Ramos (cell line): ENCODE results near the gene MUC4.

Experiments
- in situ Hi-C: fragments of 300-500 bp; cut with MboI; formaldehyde crosslinking; loops from one replicate; pipeline ENCODE4 v1.14.3; 2022; ENCODE audit warnings: low sequenced_read_pairs; ENCODE audit not compliant: unreplicated experiment

Gene MUC4

GRCh38 chr3:195838714-195839113, 27.0 kb upstream of the MUC4 start:
- in situ Hi-C loops: loop anchor here (25.0 kb wide), 1 partner anchor 201 kb away; no protein-coding TSS in a partner anchor

DNA sequence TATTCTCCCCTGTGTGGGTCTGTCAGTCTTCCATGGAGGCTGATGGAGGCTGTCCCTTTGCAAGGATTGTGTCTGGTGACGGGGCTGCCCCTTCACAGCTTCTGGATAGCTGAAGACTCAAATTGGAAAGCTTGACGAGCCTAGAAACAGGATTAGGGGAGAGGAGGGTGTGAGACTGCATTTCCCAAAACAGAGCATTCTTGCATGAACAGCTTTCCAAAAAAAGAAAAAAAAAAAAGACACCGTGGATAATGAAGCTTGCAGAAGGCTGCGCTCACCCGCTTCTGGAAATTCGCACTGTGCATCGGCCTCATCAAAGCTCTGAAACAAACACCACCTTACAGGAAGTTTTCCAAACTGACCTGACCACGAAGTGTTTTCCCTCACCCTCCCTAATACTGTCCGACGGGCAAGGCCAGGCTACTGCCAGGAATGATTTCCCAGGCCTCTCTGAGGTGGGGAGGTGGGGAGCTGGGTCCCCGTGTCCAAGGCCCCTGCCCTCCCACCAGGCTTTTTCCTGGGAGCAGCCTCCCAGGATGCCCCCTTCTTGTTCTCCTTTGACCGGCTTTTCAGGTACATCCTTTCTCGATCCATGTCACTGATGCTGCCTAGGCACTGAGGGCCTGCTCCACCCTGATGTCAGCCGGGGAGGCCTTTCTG, 24.9 kb upstream of the MUC4 start:
- in situ Hi-C loops: loop anchor here (25.0 kb wide), 1 partner anchor 199 kb away; no protein-coding TSS in a partner anchor

DNA sequence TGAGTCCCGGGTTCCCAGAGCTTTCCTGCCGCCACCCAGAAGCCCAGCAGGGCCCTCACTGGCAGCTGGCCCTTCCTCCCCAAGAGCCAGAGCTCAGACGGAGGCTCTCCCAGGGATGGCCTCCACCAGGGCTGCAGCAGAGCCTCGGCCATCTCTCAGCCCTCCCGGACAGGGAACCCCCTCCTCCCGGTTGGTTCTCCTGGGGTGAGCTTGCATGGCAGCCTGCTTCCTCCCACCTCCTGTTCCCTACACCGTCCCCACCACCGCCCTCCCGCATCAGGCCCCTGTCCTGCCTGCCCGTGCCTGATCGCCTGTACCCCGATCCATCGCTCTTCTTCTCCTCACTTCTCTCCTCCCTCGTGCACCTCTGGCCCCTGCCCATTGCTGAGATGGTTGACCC, 24.1 kb upstream of the MUC4 start:
- in situ Hi-C loops: loop anchor here (25.0 kb wide), 1 partner anchor 198 kb away; no protein-coding TSS in a partner anchor

DNA sequence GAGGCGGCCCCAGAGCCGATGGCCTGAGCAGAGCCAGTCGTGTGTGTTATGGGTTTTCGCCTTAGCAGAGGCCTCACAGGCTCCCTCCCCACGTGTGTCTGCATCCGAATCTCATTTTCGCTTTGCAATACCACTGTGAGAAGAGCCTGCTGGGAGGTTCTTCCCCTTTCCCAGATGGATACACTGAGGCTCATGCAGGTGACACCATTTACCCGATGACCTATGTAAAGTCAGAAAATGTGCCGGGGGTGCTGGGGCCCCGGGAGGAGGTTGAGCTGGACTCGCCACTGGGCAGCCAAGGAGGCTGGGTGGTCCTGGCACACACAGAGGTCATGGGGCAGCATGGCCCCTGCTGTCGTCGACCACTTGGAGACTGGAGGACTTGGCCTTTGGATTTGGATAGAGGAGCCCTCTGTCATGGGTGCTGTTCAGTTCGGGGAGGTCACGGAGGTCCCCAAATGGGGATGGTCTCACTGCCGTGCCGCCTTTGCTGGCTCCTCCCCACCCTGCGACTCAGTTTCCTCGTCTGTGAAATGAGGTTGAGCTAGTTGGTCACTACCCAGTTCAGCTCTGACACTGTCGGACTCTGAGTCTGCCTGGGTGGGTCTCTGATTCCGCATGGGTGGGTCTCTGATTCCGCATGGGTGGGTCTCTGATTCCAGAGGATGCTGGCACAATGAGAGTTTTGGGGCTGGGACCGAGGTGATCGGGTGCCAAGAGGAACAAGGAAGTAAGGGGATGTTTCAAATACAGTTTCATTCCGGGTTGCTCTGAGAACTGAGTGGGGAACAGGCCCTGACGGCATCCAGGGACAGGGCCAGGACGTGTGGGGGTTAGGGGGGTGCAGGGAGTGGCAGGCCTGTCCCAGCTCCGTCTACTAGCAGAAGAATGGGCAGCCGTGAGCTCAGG, 23.2 kb upstream of the MUC4 start:
- in situ Hi-C loops: loop anchor here (25.0 kb wide), 1 partner anchor 198 kb away; no protein-coding TSS in a partner anchor

DNA sequence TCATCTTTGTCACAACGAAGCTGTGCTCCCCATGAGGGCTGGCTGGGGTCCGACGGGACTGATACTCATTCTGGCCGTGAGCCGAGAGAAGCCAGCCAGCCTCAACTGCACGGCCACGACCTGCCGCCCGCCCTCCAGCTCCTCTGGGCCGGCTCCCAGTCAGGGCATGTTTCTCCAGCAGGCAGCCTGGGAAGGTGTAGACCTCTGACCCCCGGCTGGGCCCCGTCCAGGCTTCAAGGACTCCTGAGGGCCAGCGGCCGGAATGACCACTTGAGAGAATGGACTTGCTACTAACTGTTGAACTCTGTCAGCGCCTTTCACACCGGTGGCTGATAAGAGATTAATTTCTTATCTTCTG, 18.1 kb upstream of the MUC4 start:
- in situ Hi-C loops: loop anchor here (25.0 kb wide), 1 partner anchor 193 kb away; no protein-coding TSS in a partner anchor

GRCh38 chr3:195828762-195829161, 17.0 kb upstream of the MUC4 start:
- in situ Hi-C loops: loop anchor here (25.0 kb wide), 1 partner anchor 191 kb away; no protein-coding TSS in a partner anchor

GRCh38 chr3:195825857-195826804, 14.4 kb upstream of the MUC4 start:
- in situ Hi-C loops: loop anchor here (25.0 kb wide), 1 partner anchor 189 kb away; no protein-coding TSS in a partner anchor

DNA sequence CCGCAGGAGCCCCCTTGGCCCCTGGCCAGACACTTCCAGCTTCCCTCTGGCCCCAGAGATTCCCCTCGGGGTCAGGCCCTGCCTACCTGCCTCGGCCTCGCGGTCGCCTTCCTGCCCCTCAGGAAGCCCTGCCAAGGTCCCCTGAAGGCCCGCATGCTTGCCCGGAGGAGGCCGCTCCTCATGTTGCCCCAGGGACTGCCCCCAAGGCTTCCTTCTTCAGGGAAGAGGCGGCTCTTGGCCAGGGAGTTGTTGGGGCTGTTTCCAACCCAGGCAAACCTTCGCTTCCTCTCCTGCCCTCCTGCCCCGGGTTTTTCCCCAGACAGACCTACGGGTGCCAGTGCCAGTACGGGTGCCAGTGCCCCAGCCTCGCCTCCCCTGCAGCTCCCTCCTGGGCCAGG, 13.5 kb upstream of the MUC4 start:
- in situ Hi-C loops: loop anchor here (25.0 kb wide), 1 partner anchor 188 kb away; no protein-coding TSS in a partner anchor

GRCh38 chr3:195824425-195825190, 12.9 kb upstream of the MUC4 start:
- in situ Hi-C loops: loop anchor here (25.0 kb wide), 1 partner anchor 187 kb away; no protein-coding TSS in a partner anchor

GRCh38 chr3:195823999-195824398, 12.3 kb upstream of the MUC4 start:
- in situ Hi-C loops: no loop called here

GRCh38 chr3:195823280-195823679, 11.6 kb upstream of the MUC4 start:
- in situ Hi-C loops: no loop called here

GRCh38 chr3:195822131-195822696, 10.5 kb upstream of the MUC4 start:
- in situ Hi-C loops: no loop called here

- in situ Hi-C loops: no loop called here
Observed at GRCh38 chr3:195821403-195822130, 9.8 kb upstream of the MUC4 start.

DNA sequence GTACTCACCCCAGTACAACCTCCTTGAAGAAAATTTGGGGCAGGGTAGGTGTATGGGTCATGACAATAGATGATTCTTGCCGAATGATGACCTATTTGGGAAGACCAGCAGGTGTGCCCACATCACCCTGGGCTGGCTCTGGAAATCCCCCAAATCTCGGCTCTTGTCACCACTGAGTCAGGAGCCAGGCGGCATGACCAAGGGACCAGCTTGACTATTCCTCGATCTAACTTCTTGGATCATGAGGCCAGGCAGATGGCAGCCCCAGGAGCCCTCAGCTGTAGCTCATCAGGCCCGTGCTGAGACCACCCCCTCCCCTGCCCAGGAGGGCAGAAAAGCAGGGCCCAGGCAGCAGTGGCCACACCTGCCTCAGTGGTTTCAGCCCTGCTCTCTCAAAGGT, 9.2 kb upstream of the MUC4 start:
- in situ Hi-C loops: no loop called here

DNA sequence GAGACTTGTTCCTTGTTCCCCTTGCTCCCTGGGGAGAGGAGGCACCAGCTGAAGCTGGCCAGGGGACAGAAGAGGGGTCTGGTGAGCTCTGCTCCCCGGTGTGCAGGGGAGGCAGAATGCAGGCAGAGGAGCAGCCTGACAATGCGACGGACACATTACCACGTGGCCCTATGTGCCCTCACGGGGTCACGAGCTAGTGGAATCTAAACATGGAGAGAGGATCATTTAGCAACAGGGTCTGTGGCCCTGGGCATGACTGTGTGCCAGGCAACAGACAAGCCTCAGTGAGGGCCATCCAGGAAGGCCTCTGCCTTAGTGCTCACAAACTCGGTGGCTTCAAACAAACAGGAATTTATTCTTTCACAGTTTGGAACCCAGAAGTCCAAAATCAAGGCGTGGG, 8.5 kb upstream of the MUC4 start:
- in situ Hi-C loops: no loop called here

GRCh38 chr3:195818301-195818700, 6.6 kb upstream of the MUC4 start:
- in situ Hi-C loops: no loop called here

DNA sequence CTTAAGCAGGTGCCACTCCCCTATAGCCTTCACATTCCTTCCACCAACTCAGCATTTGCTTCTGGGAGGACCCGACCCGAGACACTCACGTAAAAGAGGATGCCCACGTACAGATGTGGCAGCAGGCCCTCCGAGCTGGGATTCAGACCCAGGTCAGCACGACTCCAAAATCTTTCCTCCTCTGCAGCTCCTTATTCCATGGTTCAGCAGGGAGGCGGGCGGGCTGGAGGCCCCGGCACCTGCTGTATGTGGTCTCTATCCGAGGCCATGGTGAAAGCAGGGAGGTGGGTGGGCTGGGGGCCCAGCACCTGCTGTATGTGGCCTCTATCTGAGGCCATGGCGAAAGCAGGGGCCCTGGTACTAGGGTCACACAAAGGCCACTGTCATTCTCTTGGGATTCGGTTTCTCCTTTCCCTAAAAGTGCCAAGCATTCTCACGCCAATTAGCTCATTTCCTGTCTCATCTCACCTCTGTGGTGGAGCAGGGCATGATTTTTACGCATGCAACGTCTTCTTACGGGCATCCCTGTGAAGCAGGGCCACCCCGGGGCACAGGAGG, 5.9 kb upstream of the MUC4 start:
- in situ Hi-C loops: no loop called here
